Measurements from ENCODE around the gene DENND1B. TPM values are rescaled to one million over a fixed set of nuclear protein-coding genes. Genes with fewer than 3 reads are reported as not detected.

DENND1B gene
- total RNA-seq, 1 experiment from 2014 or later: 14.1 TPM

GRCh38 chr1:197688233-197688632 is 87.0 kb downstream of the DENND1B start:
- Histone ChIP-seq H3K79me2 (ENCODE audit: low read depth) (no peaks in the 10 kb centered on the region), H3F3A (ENCODE audit: insufficient read depth, low read depth) (no peaks in the 10 kb centered on the region), H3K27me3 (ENCODE audit: insufficient read depth, low read depth) (no peaks in the 10 kb centered on the region), H3K9me2 (ENCODE audit: insufficient read depth) (no peaks in the 10 kb centered on the region), H2AFZ (no peak overlapping the region), H3K4me1 (replicated peaks; ENCODE audit: insufficient read depth) (no peaks in the 10 kb centered on the region), H4K20me1 (ENCODE audit: insufficient read depth) (no peaks in the 10 kb centered on the region), H3K36me3 (ENCODE audit: low read depth) (0 out of 2 replicates have a peak, but pooled peaks cover 6% of the 10 kb centered on the region), H3K4me3 (no peak overlapping the region), H3K4me2 (no peak overlapping the region), H3K27ac (no peak overlapping the region), H3K9me3 (ENCODE audit: insufficient read depth, low read depth) (peaks cover 12% of the 10 kb centered on the region; the same call in 1 of the 2 replicates)
- CTCF ChIA-PET: no interaction called here
- POLR2A ChIA-PET (ENCODE audit: unreplicated experiment): no interaction called here
- TF ChIP-seq EZH2 (IDR thresholded peaks at IDR 0.05; ENCODE audit: low read depth): no peak
- TF ChIP-seq CTCF (conservative IDR thresholded peaks at IDR 0.05): no peak
- no TSS peak for BruUV-seq (replicated peaks)
- intact Hi-C loops (cut with micrococcal nuclease; ENCODE audit: unreplicated experiment): no loop called here
- DNase-seq: no peak

- Histone ChIP-seq H3K36me3 (ENCODE audit: low read depth) (0 out of 2 replicates have a peak, but pooled peaks cover 6% of the 10 kb centered on the region), H3K9me2 (ENCODE audit: insufficient read depth) (no peaks in the 10 kb centered on the region), H3K79me2 (ENCODE audit: low read depth) (no peaks in the 10 kb centered on the region), H3K9me3 (ENCODE audit: insufficient read depth, low read depth) (peaks cover 12% of the 10 kb centered on the region; the same call in 1 of the 2 replicates), H3F3A (ENCODE audit: insufficient read depth, low read depth) (no peaks in the 10 kb centered on the region), H4K20me1 (ENCODE audit: insufficient read depth) (no peaks in the 10 kb centered on the region), H3K4me3 (no peak overlapping the region), H3K4me1 (replicated peaks; ENCODE audit: insufficient read depth) (no peaks in the 10 kb centered on the region), H3K27me3 (ENCODE audit: insufficient read depth, low read depth) (no peaks in the 10 kb centered on the region), H2AFZ (no peak overlapping the region), H3K27ac (no peak overlapping the region), H3K4me2 (no peak overlapping the region)
- no TSS peak for BruUV-seq (replicated peaks)
- intact Hi-C loops (cut with micrococcal nuclease; ENCODE audit: unreplicated experiment): no loop called here
- ChIA-PET CTCF (no interaction called here), POLR2A (ENCODE audit: unreplicated experiment) (no interaction called here)
- DNase-seq: no peak
- TF ChIP-seq EZH2 (IDR thresholded peaks at IDR 0.05; ENCODE audit: low read depth): no peak
Observed at GRCh38 chr1:197686702-197687355, 88.5 kb downstream of the DENND1B start.

- Histone ChIP-seq H3K4me3 (no peak overlapping the region), H3K27me3 (ENCODE audit: insufficient read depth, low read depth) (no peaks in the 10 kb centered on the region), H3K4me1 (replicated peaks; ENCODE audit: insufficient read depth) (no peaks in the 10 kb centered on the region), H3F3A (ENCODE audit: insufficient read depth, low read depth) (no peaks in the 10 kb centered on the region), H3K79me2 (ENCODE audit: low read depth) (no peaks in the 10 kb centered on the region), H4K20me1 (ENCODE audit: insufficient read depth) (no peaks in the 10 kb centered on the region), H3K27ac (no peak overlapping the region), H3K4me2 (no peak overlapping the region), H2AFZ (no peak overlapping the region), H3K36me3 (ENCODE audit: low read depth) (0 out of 2 replicates have a peak, but pooled peaks cover 6% of the 10 kb centered on the region), H3K9me2 (ENCODE audit: insufficient read depth) (no peaks in the 10 kb centered on the region), H3K9me3 (ENCODE audit: insufficient read depth, low read depth) (peaks cover 12% of the 10 kb centered on the region; the same call in 1 of the 2 replicates)
- no TSS peak for BruUV-seq (replicated peaks)
- TF ChIP-seq EZH2 (IDR thresholded peaks at IDR 0.05; ENCODE audit: low read depth) (no peak), CTCF (conservative IDR thresholded peaks at IDR 0.05) (no peak)
- intact Hi-C loops (cut with micrococcal nuclease; ENCODE audit: unreplicated experiment): no loop called here
- no peak for DNase-seq
- ChIA-PET CTCF (no interaction called here), POLR2A (ENCODE audit: unreplicated experiment) (no interaction called here)
Observed at GRCh38 chr1:197686231-197686630, 89.0 kb downstream of the DENND1B start.

GRCh38 chr1:197685785-197686184 is 89.5 kb downstream of the DENND1B start:
- H3K4me1 ChIP-seq (replicated peaks; ENCODE audit: insufficient read depth): no peaks in the 10 kb centered on the region
- no peak overlapping the region for H3K27ac ChIP-seq
- H3K4me3 ChIP-seq: no peak overlapping the region
- TF ChIP-seq EZH2 (IDR thresholded peaks at IDR 0.05; ENCODE audit: low read depth): no peak
- no peak for TF ChIP-seq CTCF (conservative IDR thresholded peaks at IDR 0.05)
- H3K79me2 ChIP-seq (ENCODE audit: low read depth): no peaks in the 10 kb centered on the region
- H2AFZ ChIP-seq: no peak overlapping the region
- no peaks in the 10 kb centered on the region for H4K20me1 ChIP-seq (ENCODE audit: insufficient read depth)
- no peaks in the 10 kb centered on the region for H3K27me3 ChIP-seq (ENCODE audit: insufficient read depth, low read depth)
- no peaks in the 10 kb centered on the region for H3F3A ChIP-seq (ENCODE audit: insufficient read depth, low read depth)
- H3K9me3 ChIP-seq (ENCODE audit: insufficient read depth, low read depth): peaks cover 12% of the 10 kb centered on the region; the same call in 1 of the 2 replicates
- 0 out of 2 replicates have a peak, but pooled peaks cover 6% of the 10 kb centered on the region for H3K36me3 ChIP-seq (ENCODE audit: low read depth)
- no peak for DNase-seq
- no TSS peak for BruUV-seq (replicated peaks)
- no peak overlapping the region for H3K4me2 ChIP-seq
- intact Hi-C loops (cut with micrococcal nuclease; ENCODE audit: unreplicated experiment): no loop called here
- CTCF ChIA-PET: no interaction called here
- H3K9me2 ChIP-seq (ENCODE audit: insufficient read depth): no peaks in the 10 kb centered on the region
- POLR2A ChIA-PET (ENCODE audit: unreplicated experiment): no interaction called here
